ENCODE data around the gene AMIGO1.

DNA sequence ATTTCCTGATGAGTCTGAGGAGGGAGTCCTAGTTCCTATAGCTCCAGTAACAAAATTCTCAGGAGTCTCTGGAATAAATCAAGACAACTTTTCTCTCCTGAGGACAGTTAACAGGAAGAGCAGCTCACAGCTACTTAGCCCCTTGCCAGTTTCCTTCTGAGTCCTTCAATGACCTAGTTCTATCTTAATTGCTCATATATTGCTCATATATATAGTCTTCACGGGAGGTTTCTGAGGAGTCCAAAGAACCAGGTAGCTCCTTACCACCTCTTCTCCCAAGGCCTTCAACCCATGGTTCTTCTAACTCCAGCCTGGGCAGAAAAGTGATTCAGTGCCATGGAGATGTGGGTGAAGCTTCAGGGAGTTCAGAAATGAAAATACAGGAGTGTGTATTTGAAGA is 4.6 kb downstream of the AMIGO1 start:
- TF ChIP-seq, protein P1, sequence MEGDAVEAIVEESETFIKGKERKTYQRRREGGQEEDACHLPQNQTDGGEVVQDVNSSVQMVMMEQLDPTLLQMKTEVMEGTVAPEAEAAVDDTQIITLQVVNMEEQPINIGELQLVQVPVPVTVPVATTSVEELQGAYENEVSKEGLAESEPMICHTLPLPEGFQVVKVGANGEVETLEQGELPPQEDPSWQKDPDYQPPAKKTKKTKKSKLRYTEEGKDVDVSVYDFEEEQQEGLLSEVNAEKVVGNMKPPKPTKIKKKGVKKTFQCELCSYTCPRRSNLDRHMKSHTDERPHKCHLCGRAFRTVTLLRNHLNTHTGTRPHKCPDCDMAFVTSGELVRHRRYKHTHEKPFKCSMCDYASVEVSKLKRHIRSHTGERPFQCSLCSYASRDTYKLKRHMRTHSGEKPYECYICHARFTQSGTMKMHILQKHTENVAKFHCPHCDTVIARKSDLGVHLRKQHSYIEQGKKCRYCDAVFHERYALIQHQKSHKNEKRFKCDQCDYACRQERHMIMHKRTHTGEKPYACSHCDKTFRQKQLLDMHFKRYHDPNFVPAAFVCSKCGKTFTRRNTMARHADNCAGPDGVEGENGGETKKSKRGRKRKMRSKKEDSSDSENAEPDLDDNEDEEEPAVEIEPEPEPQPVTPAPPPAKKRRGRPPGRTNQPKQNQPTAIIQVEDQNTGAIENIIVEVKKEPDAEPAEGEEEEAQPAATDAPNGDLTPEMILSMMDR (IDR thresholded peaks at IDR 0.05) = no peak
- no peak for TF ChIP-seq EP300 (IDR thresholded peaks at IDR 0.05)
